ENCODE data around the gene TRNAU1AP. TPM values are rescaled to one million over a fixed set of nuclear protein-coding genes. Genes with fewer than 3 reads are reported as not detected.

Gene TRNAU1AP
- total RNA-seq, 1 donor from 2014 or later: 8.3 TPM

DNA sequence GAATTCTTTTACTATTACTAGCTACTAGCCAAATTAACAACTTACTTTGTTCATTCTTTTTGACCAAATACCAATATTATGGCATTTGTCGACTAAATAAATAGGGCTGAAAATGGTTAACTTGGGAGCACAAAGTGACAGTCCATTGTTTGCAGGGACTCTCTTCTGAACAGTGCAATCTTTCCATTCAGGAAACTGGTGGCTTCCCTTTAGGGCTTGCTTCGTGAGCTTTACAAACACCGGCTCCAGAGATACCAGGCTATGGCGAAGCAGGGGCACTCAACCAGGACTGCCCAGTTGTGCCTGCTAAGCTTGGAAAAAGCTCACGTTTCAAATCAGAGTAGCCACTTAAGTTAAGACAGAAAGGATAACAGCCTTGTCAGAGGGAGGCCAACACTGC is 51.5 kb downstream of the TRNAU1AP start:
- ATAC-seq (no peak), DNase-seq (ENCODE audit: low spot score) (no peak)

- ATAC-seq (no peak), DNase-seq (ENCODE audit: low spot score) (no peak)
Measured at GRCh38 chr1:28604962-28605361, 52.1 kb downstream of the TRNAU1AP start.

GRCh38 chr1:28606771-28607170 is 53.9 kb downstream of the TRNAU1AP start:
- DNase-seq (ENCODE audit: low spot score): no peak
- ATAC-seq: no peak

- ATAC-seq: no peak
Measured at GRCh38 chr1:28613175-28613574, 60.3 kb downstream of the TRNAU1AP start.

More at GRCh38 chr1:28613175-28613574, 60.3 kb downstream of the TRNAU1AP start:
- no peak for DNase-seq (ENCODE audit: low spot score)

Other genes with a start within 250 kb of the TRNAU1AP start
- gene MED18, start 224.0 kb upstream of the TRNAU1AP start, total RNA-seq: 16.3 TPM
- 23.5 TPM for gene PHACTR4, start 183.3 kb upstream of the TRNAU1AP start, total RNA-seq
- 19.3 TPM for gene RCC1, start 47.0 kb upstream of the TRNAU1AP start, total RNA-seq
- gene RAB42, start 39.2 kb downstream of the TRNAU1AP start, total RNA-seq: 0.75 TPM
- 8.4 TPM for gene TAF12, start 90.0 kb downstream of the TRNAU1AP start, total RNA-seq
- gene RNU11, start 95.5 kb downstream of the TRNAU1AP start, total RNA-seq: not detected
- gene GMEB1, start 115.7 kb downstream of the TRNAU1AP start, total RNA-seq: 3.3 TPM
- gene YTHDF2, start 183.9 kb downstream of the TRNAU1AP start, total RNA-seq: 23.1 TPM

All from left lobe of liver (tissue), 2 donors.